PC-3 (cell line): ENCODE data around the gene C9orf72. TPM values are rescaled to one million over a fixed set of nuclear protein-coding genes. Genes with fewer than 3 reads are reported as not detected.

Source experiments
- ATAC-seq: fragments of 200-7000 bp; cut with Tn5 transposase; 2 replicates; pipeline ENCODE4 v1.9.1; 2020; ENCODE audit warnings: mild to moderate bottlenecking, moderate library complexity
- BruUV-seq: library from RNA; stranded (reverse); fragments of 400-500 nt; replicated peaks from 2 replicates; lab custom pipeline; 2021; lab: Mats Ljungman, UMichigan
- CTCF ChIA-PET: fragments of 300-600 bp; sonication (Branson Sonifier 250); formaldehyde crosslinking; loops from one replicate; lab custom pipeline; 2022; ENCODE audit warnings: antibody characterized with exemption; lab: Charles Lee
- POLR2A ChIA-PET: fragments of 300-600 bp; sonication (Branson Sonifier 250); formaldehyde crosslinking; loops from one replicate; lab custom pipeline; 2022; ENCODE audit warnings: antibody characterized with exemption; ENCODE audit not compliant: unreplicated experiment; lab: Charles Lee
- DNase-seq: peaks from one replicate; pipeline ENCODE4 v3.0.0-alpha.2; 2015
- H2AFZ ChIP-seq: fragments of 300-600 bp; sonication (generic); 2 replicates; pipeline ENCODE4 v1.6.0; 2016; ENCODE audit warnings: antibody characterized with exemption, low read length
- H3F3A ChIP-seq: fragments of 300-600 bp; sonication (generic); one replicate; pipeline ENCODE4 v1.6.0; 2017; ENCODE audit warnings: antibody characterized with exemption, low read length, control low read depth, mild to moderate bottlenecking; ENCODE audit not compliant: unreplicated experiment
- H3K27ac ChIP-seq: fragments of 300-600 bp; sonication (generic); 2 replicates; pipeline ENCODE4 v1.5.1; 2016; ENCODE audit warnings: mild to moderate bottlenecking, low read length
- H3K27me3 ChIP-seq: fragments of 300-600 bp; sonication (generic); 2 replicates; pipeline ENCODE4 v1.6.1; 2016; ENCODE audit warnings: low read length, mixed read lengths
- H3K36me3 ChIP-seq: fragments of 300-600 bp; sonication (generic); 2 replicates; pipeline ENCODE4 v1.6.1; 2016; ENCODE audit warnings: low read depth, mixed run types, low read length, mixed read lengths
- H3K4me1 ChIP-seq: fragments of 300-600 bp; sonication (generic); 2 replicates; pipeline ENCODE4 v1.5.1; 2016; ENCODE audit warnings: low read length; ENCODE audit not compliant: insufficient read depth
- H3K4me2 ChIP-seq: fragments of 300-600 bp; sonication (generic); 2 replicates; pipeline ENCODE4 v1.6.0; 2016; ENCODE audit warnings: low read length
- H3K4me3 ChIP-seq: fragments of 300-600 bp; sonication (generic); 2 replicates; pipeline ENCODE4 v1.5.1; 2016; ENCODE audit warnings: mild to moderate bottlenecking, low read length, mixed read lengths
- H3K79me2 ChIP-seq: fragments of 300-600 bp; sonication (generic); 2 replicates; pipeline ENCODE4 v1.6.1; 2017; ENCODE audit warnings: low read length, mixed read lengths
- H3K9ac ChIP-seq: fragments of 300-600 bp; sonication (generic); 2 replicates; pipeline ENCODE4 v1.6.0; 2016; ENCODE audit warnings: mild to moderate bottlenecking, low read length
- H3K9me2 ChIP-seq: fragments of 300-600 bp; sonication (generic); replicated peaks from 2 replicates; pipeline ENCODE4 v1.6.1; 2016; ENCODE audit warnings: mixed run types, low read length, mixed read lengths
- H3K9me3 ChIP-seq: fragments of 300-600 bp; sonication (generic); 2 replicates; pipeline ENCODE4 v1.6.1; 2016; ENCODE audit warnings: low read length, mixed read lengths
- H4K20me1 ChIP-seq: fragments of 300-600 bp; sonication (generic); 2 replicates; pipeline ENCODE4 v1.6.1; 2016; ENCODE audit warnings: low read length, mixed read lengths
- EZH2 ChIP-seq: fragments of 300-600 bp; sonication (generic); IDR thresholded peaks from one replicate; pipeline ENCODE4 v1.6.1; 2017; ENCODE audit warnings: antibody characterized with exemption, mild to moderate bottlenecking, low read length; ENCODE audit not compliant: unreplicated experiment
- EZH2phosphoT487 ChIP-seq: fragments of 300-600 bp; sonication (generic); IDR thresholded peaks from 2 replicates; pipeline ENCODE4 v1.6.1; 2018; ENCODE audit warnings: mild to moderate bottlenecking, antibody characterized with exemption, low read length, borderline replicate concordance
- intact Hi-C: fragments of 100-400 bp; cut with micrococcal nuclease; formaldehyde crosslinking; loops from 2 replicates; pipeline ENCODE4 v1.9.0; 2023
- total RNA-seq: library from RNA; depleted of rRNA; stranded (reverse); fragments of >200 nt; gene quantifications from 2 replicates; pipeline ENCODE4 v1.2.3, GENCODE V29; 2014
- TF ChIP-seq, protein P1 (sequence below): fragments of 300-600 bp; sonication (generic); conservative IDR thresholded peaks from 2 replicates; pipeline ENCODE4 v1.5.1; 2017; ENCODE audit warnings: antibody characterized with exemption, low read depth, mild to moderate bottlenecking, low read length

The C9orf72 gene
- total RNA-seq, 1 experiment from 2014 or later = 10.4 TPM

DNA sequence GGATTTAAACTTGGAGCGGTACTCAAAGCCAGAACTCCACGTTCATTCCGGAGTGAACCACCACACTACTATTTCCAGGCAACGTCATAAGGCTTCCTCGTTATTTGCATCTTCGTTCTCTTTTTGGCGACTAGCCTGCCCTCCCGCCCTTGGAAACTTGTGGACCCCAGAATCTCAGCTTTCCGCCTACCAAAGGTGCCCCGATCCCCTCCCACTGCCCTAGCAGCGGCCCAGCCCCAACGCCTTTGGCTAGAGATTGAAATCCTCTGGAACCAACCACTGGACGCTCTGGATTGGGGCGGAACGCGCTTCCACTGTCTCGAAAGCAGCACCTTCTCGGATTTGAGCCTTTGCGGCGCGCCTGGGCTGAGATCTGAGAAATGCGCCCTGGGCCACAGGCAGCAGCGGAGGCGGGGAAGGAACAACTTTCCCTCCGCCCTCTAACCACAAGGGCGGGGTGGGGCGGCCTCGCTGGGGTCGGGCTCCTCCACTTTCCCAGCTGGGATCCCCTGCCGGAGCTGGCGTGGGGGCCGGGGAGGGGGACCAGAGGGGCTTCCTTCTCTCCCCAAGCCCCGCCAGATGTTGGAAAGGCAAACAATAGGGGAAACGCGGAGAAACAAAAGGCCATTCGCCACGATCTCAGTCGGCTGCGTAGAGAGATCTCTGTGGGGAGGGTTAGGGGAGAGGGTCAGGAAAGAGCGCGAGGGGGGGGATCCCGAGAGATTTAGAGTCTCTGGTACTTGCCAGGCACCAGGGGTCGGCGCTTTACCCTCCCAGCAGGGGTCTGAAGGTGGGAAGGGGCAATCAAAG is 45.0 kb downstream of the C9orf72 start:
- TF ChIP-seq, protein P1, sequence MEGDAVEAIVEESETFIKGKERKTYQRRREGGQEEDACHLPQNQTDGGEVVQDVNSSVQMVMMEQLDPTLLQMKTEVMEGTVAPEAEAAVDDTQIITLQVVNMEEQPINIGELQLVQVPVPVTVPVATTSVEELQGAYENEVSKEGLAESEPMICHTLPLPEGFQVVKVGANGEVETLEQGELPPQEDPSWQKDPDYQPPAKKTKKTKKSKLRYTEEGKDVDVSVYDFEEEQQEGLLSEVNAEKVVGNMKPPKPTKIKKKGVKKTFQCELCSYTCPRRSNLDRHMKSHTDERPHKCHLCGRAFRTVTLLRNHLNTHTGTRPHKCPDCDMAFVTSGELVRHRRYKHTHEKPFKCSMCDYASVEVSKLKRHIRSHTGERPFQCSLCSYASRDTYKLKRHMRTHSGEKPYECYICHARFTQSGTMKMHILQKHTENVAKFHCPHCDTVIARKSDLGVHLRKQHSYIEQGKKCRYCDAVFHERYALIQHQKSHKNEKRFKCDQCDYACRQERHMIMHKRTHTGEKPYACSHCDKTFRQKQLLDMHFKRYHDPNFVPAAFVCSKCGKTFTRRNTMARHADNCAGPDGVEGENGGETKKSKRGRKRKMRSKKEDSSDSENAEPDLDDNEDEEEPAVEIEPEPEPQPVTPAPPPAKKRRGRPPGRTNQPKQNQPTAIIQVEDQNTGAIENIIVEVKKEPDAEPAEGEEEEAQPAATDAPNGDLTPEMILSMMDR = no peak
- TF ChIP-seq EZH2phosphoT487 = no peak
- no peak for TF ChIP-seq EZH2
- ATAC-seq (no peak), DNase-seq (no peak)
- H3K27ac ChIP-seq = no peak overlapping the region
- H4K20me1 ChIP-seq = no peaks in the 10 kb centered on the region
- intact Hi-C loops = loop anchor here (5.0 kb wide), 1 partner anchor 101 kb away; no protein-coding TSS in a partner anchor
- no peaks in the 10 kb centered on the region for H3F3A ChIP-seq
- ChIA-PET CTCF (no interaction called here), POLR2A (no interaction called here)
- peak overlapping the region; percentile 91; the same call in 1 of the 2 replicates for H2AFZ ChIP-seq
- H3K36me3 ChIP-seq = no peaks in the 10 kb centered on the region
- peak overlapping the region; percentile 89 for H3K4me2 ChIP-seq
- no peaks in the 10 kb centered on the region for H3K9me2 ChIP-seq
- H3K4me1 ChIP-seq = peaks cover 6% of the 10 kb centered on the region; the same call in 1 of the 2 replicates
- H3K27me3 ChIP-seq = no peaks in the 10 kb centered on the region
- no peaks in the 10 kb centered on the region for H3K9me3 ChIP-seq
- H3K9ac ChIP-seq = peak overlapping the region; percentile 84; the same call in 1 of the 2 replicates
- H3K79me2 ChIP-seq = no peaks in the 10 kb centered on the region
- no TSS peak for BruUV-seq
- peak overlapping the region; percentile 82 for H3K4me3 ChIP-seq

DNA sequence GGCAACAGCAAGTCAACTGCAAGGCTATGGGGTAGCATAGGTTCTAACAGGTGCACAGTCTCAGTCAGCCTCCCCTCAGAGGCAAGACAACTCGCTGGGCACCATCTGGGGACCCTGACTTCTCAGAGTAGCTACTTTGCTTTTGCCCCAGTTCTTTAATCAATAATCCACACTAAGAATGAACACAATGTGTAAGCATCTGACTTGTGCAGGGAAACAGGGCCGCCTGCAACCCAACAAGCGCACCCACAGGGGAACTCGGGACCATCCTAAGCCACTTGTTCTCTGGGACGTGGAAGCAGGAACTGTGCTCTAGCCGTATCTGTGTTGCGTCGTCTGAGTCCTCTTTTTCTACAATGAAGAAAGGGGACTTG is 45.6 kb downstream of the C9orf72 start:
- TF ChIP-seq EZH2 (no peak), EZH2phosphoT487 (no peak)
- TF ChIP-seq, protein P1 = no peak
- H3K4me1 ChIP-seq = peaks cover 6% of the 10 kb centered on the region; the same call in 1 of the 2 replicates
- H3K27ac ChIP-seq = no peak overlapping the region
- H3K9me2 ChIP-seq = no peaks in the 10 kb centered on the region
- ChIA-PET CTCF (no interaction called here), POLR2A (no interaction called here)
- DNase-seq = no peak
- no peaks in the 10 kb centered on the region for H3F3A ChIP-seq
- no peak overlapping the region for H3K4me3 ChIP-seq
- intact Hi-C loops = loop anchor here (5.0 kb wide), 1 partner anchor 100 kb away; no protein-coding TSS in a partner anchor
- no peak overlapping the region for H3K9ac ChIP-seq
- H3K9me3 ChIP-seq = no peaks in the 10 kb centered on the region
- H3K4me2 ChIP-seq = no peak overlapping the region
- no peak overlapping the region for H2AFZ ChIP-seq
- H3K79me2 ChIP-seq = no peaks in the 10 kb centered on the region
- no peaks in the 10 kb centered on the region for H3K36me3 ChIP-seq
- no peaks in the 10 kb centered on the region for H3K27me3 ChIP-seq
- H4K20me1 ChIP-seq = no peaks in the 10 kb centered on the region
- BruUV-seq = no TSS peak
- no peak for ATAC-seq

DNA sequence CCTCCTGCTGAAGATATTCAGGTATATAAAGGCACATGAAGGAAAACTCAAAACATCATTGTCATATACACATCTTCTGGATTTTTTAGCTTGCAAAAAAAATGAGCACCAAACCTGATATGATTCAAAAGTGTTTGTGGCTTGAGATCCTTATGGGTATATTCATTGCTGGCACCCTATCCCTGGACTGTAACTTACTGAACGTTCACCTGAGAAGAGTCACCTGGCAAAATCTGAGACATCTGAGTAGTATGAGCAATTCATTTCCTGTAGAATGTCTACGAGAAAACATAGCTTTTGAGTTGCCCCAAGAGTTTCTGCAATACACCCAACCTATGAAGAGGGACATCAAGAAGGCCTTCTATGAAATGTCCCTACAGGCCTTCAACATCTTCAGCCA is 49.0 kb downstream of the C9orf72 start, which contains the start of gene IFNK:
Gene IFNK, plus strand, starts transcription at position 55 of the 400 bp plus-strand sequence. Its CDS starts 47 bp downstream, at position 102.
- TF ChIP-seq, protein P1 = no peak
- TF ChIP-seq EZH2phosphoT487 (no peak), EZH2 (no peak)
- ATAC-seq (no peak), DNase-seq (peak; percentile 10)
- Histone ChIP-seq H3K27me3 (no peaks in the 10 kb centered on the region), H3K9ac (no peak within 1 kb of the TSS), H2AFZ (no peak within 1 kb of the TSS), H3F3A (no peaks in the 10 kb centered on the region), H3K27ac (no peak within 1 kb of the TSS), H3K36me3 (no peaks in the 10 kb centered on the region), H3K9me2 (no peaks in the 10 kb centered on the region), H3K4me1 (peaks cover 24% of the 10 kb centered on the region), H3K79me2 (no peaks in the 10 kb centered on the region), H3K4me2 (no peak within 1 kb of the TSS), H3K9me3 (no peaks in the 10 kb centered on the region), H3K4me3 (no peak within 1 kb of the TSS), H4K20me1 (no peaks in the 10 kb centered on the region)
- CTCF ChIA-PET = no interaction called here
- intact Hi-C loops = no loop called here
- POLR2A ChIA-PET = no interaction called here
- no TSS peak for BruUV-seq
